ENCODE measurements around the gene KCTD3. TPM values are rescaled to one million over a fixed set of nuclear protein-coding genes. Genes with fewer than 3 reads are reported as not detected.

KCTD3 gene
- total and polyA plus RNA-seq, 2 donors (not counting 1 experiment from before 2014, with no cell fraction given): 2.3 to 3.0 TPM

DNA sequence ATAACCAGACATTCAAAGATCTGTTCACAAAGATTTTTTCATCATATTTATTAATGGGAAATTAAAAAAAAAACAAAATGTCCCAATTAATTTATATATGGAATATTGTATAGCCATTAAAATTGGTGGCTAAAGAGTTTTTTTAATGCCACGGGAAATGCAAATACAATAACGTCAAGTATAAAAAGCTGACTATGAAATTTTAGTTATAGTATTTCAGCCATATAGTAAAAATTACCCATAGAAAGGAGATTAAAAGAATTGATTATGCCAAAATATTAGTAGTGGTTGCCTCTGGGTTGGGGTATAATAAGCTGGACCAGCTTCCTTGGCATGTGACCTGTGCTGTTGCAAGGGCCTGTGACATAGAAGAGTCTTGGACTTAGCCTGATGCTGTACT, 78.8 kb downstream of the KCTD3 start:
- no peak for TF ChIP-seq EZH2 (IDR thresholded peaks at IDR 0.05; ENCODE audit: borderline replicate concordance, insufficient read depth, low read depth, low read length, poor library complexity, severe bottlenecking)
- TF ChIP-seq, protein P1, sequence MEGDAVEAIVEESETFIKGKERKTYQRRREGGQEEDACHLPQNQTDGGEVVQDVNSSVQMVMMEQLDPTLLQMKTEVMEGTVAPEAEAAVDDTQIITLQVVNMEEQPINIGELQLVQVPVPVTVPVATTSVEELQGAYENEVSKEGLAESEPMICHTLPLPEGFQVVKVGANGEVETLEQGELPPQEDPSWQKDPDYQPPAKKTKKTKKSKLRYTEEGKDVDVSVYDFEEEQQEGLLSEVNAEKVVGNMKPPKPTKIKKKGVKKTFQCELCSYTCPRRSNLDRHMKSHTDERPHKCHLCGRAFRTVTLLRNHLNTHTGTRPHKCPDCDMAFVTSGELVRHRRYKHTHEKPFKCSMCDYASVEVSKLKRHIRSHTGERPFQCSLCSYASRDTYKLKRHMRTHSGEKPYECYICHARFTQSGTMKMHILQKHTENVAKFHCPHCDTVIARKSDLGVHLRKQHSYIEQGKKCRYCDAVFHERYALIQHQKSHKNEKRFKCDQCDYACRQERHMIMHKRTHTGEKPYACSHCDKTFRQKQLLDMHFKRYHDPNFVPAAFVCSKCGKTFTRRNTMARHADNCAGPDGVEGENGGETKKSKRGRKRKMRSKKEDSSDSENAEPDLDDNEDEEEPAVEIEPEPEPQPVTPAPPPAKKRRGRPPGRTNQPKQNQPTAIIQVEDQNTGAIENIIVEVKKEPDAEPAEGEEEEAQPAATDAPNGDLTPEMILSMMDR (IDR thresholded peaks at IDR 0.05): no peak
- no peaks in the 10 kb centered on the region for H4K20me1 ChIP-seq (ENCODE audit: control insufficient read depth, insufficient read depth, low read length, poor library complexity, severe bottlenecking)
- CTCF ChIA-PET: no interaction called here
- WGBS (ENCODE audit: insufficient coverage): no CpG with 5 or more reads among the region's 2 CpGs
- DNase-seq (no peak), ATAC-seq (ENCODE audit: low read depth) (no peak)
- POLR2A ChIA-PET: no interaction called here
- no peak overlapping the region for H3K4me2 ChIP-seq (replicated peaks; ENCODE audit: low read depth, low read length, poor library complexity, severe bottlenecking)
- Mint-ChIP-seq H3K4me1 (no peaks in the 10 kb centered on the region), H3K27ac (no peak overlapping the region), H3K9me3 (ENCODE audit: insufficient read depth) (no peaks in the 10 kb centered on the region), H3K4me3 (no peak overlapping the region), H3K27me3 (no peaks in the 10 kb centered on the region)
- no peak overlapping the region for H3K27ac ChIP-seq (ENCODE audit: low read length in 2 of 2)
- no peaks in the 10 kb centered on the region for H3K4me1 ChIP-seq (ENCODE audit: control insufficient read depth in 2 of 2, insufficient read depth in 2 of 2, low read length in 2 of 2)
- no peaks in the 10 kb centered on the region for H3K79me2 ChIP-seq (ENCODE audit: control insufficient read depth, insufficient read depth, low read length)
- intact Hi-C loops (cut with micrococcal nuclease): no loop called here
- H3K9me3 ChIP-seq (ENCODE audit: control extremely low read depth in 1 of 3, control insufficient read depth in 2 of 3, insufficient read depth in 1 of 3, low read length in 2 of 3): peaks cover 0 to 3% (median 0%) of the 10 kb centered on the region in 3 donors
- H3K4me3 ChIP-seq (ENCODE audit: control extremely low read depth in 1 of 5, extremely low read depth in 1 of 5, insufficient read depth in 1 of 5, low read depth in 2 of 5, low read length in 4 of 5): no peak overlapping the region
- no peak overlapping the region for H3K9ac ChIP-seq (ENCODE audit: low read length)
- no peak overlapping the region for H2AFZ ChIP-seq (ENCODE audit: insufficient read depth, low read depth, low read length, poor library complexity, severe bottlenecking)
- no peaks in the 10 kb centered on the region for H3K27me3 ChIP-seq (replicated peaks in 1 of 4; ENCODE audit: control extremely low read depth in 1 of 4, control insufficient read depth in 3 of 4, insufficient read depth in 4 of 4, low read length in 3 of 4)
- no peaks in the 10 kb centered on the region for H3K36me3 ChIP-seq (replicated peaks in 1 of 2; ENCODE audit: control extremely low read depth in 1 of 2, control insufficient read depth in 1 of 2, extremely low read depth in 1 of 2, insufficient read depth in 2 of 2, low read length in 1 of 2)

DNA sequence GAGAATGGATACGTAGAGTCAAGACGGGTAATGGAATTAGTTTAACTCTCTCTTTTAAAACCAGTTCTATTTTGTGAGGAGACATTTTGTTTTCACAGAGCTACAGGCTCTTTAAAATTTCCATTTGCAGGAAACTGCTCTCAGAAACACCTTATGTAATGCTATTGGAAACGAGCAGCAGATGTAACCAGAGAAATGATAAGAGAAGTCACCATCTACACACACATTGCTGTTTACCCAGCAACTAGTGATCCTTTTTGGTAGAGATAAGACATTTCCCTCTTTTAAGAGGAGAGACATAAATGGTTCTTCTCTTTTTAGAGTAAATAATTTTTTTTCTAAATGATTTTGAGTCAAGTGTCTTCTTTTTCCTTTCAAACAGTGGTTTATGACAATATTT, 80.6 kb downstream of the KCTD3 start:
- no CpG with 5 or more reads among the region's 3 CpGs for WGBS (ENCODE audit: insufficient coverage)
- ChIA-PET CTCF (no interaction called here), POLR2A (no interaction called here)
- Histone ChIP-seq H3K4me3 (ENCODE audit: control extremely low read depth in 1 of 5, extremely low read depth in 1 of 5, insufficient read depth in 1 of 5, low read depth in 2 of 5, low read length in 4 of 5) (no peak overlapping the region), H3K79me2 (ENCODE audit: control insufficient read depth, insufficient read depth, low read length) (no peaks in the 10 kb centered on the region), H3K4me1 (ENCODE audit: control insufficient read depth in 2 of 2, insufficient read depth in 2 of 2, low read length in 2 of 2) (no peaks in the 10 kb centered on the region), H3K36me3 (replicated peaks in 1 of 2; ENCODE audit: control extremely low read depth in 1 of 2, control insufficient read depth in 1 of 2, extremely low read depth in 1 of 2, insufficient read depth in 2 of 2, low read length in 1 of 2) (no peaks in the 10 kb centered on the region), H3K4me2 (replicated peaks; ENCODE audit: low read depth, low read length, poor library complexity, severe bottlenecking) (no peak overlapping the region), H3K27ac (ENCODE audit: low read length in 2 of 2) (no peak overlapping the region), H3K9me3 (ENCODE audit: control extremely low read depth in 1 of 3, control insufficient read depth in 2 of 3, insufficient read depth in 1 of 3, low read length in 2 of 3) (peaks cover 0 to 3% (median 0%) of the 10 kb centered on the region in 3 donors), H3K9ac (ENCODE audit: low read length) (no peak overlapping the region), H3K27me3 (replicated peaks in 1 of 4; ENCODE audit: control extremely low read depth in 1 of 4, control insufficient read depth in 3 of 4, insufficient read depth in 4 of 4, low read length in 3 of 4) (no peaks in the 10 kb centered on the region), H4K20me1 (ENCODE audit: control insufficient read depth, insufficient read depth, low read length, poor library complexity, severe bottlenecking) (no peaks in the 10 kb centered on the region), H2AFZ (ENCODE audit: insufficient read depth, low read depth, low read length, poor library complexity, severe bottlenecking) (no peak overlapping the region)
- no peak for TF ChIP-seq EZH2 (IDR thresholded peaks at IDR 0.05; ENCODE audit: borderline replicate concordance, insufficient read depth, low read depth, low read length, poor library complexity, severe bottlenecking)
- TF ChIP-seq, protein P1 (IDR thresholded peaks at IDR 0.05): no peak
- Mint-ChIP-seq H3K27me3 (no peaks in the 10 kb centered on the region), H3K4me3 (no peak overlapping the region), H3K9me3 (ENCODE audit: insufficient read depth) (no peaks in the 10 kb centered on the region), H3K27ac (no peak overlapping the region), H3K4me1 (no peaks in the 10 kb centered on the region)
- ATAC-seq (ENCODE audit: low read depth) (no peak), DNase-seq (no peak)
- intact Hi-C loops (cut with micrococcal nuclease): no loop called here
